Karpas-422 (cell line): ENCODE results near the gene KLHL22. TPM values are rescaled to one million over a fixed set of nuclear protein-coding genes. Genes with fewer than 3 reads are reported as not detected.

Experiments used
- DNase-seq: peaks from one replicate; pipeline ENCODE4 v3.0.0-alpha.2; 2015
- H2AFZ ChIP-seq: fragments of 200-600 bp; sonication (generic); 2 replicates; pipeline ENCODE4 v1.6.1; 2014; ENCODE audit warnings: antibody characterized with exemption, low read length, mixed read lengths
- H3K27ac ChIP-seq: fragments of 200-600 bp; sonication (generic); 2 replicates; pipeline ENCODE4 v1.5.1; 2014; ENCODE audit warnings: mild to moderate bottlenecking, low read length, moderate library complexity
- H3K27me3 ChIP-seq: fragments of 200-600 bp; sonication (generic); 2 replicates; pipeline ENCODE4 v1.6.1; 2014; ENCODE audit warnings: low read length, mixed read lengths
- H3K36me3 ChIP-seq: fragments of 200-600 bp; sonication (generic); 2 replicates; pipeline ENCODE4 v1.6.1; 2014; ENCODE audit warnings: low read length, mixed read lengths; ENCODE audit not compliant: insufficient read depth
- H3K4me1 ChIP-seq: fragments of 200-600 bp; sonication (generic); 2 replicates; pipeline ENCODE4 v1.6.1; 2014; ENCODE audit warnings: mild to moderate bottlenecking, low read length, mixed read lengths
- H3K4me2 ChIP-seq: fragments of 200-600 bp; sonication (generic); 2 replicates; pipeline ENCODE4 v1.6.1; 2014; ENCODE audit warnings: low read length, low read depth, mild to moderate bottlenecking; ENCODE audit not compliant: poor library complexity, severe bottlenecking
- H3K4me3 ChIP-seq: fragments of 200-600 bp; sonication (generic); 2 replicates; pipeline ENCODE4 v1.5.1; 2014; ENCODE audit warnings: mild to moderate bottlenecking, antibody characterized with exemption, low read length, mixed read lengths
- H3K79me2 ChIP-seq: fragments of 200-600 bp; sonication (generic); 2 replicates; pipeline ENCODE4 v1.6.1; 2014; ENCODE audit warnings: mild to moderate bottlenecking, low read length, mixed read lengths
- H3K9ac ChIP-seq: fragments of 200-600 bp; sonication (generic); 2 replicates; pipeline ENCODE4 v1.6.0; 2014; ENCODE audit warnings: low read length
- H3K9me2 ChIP-seq: fragments of 200-600 bp; sonication (generic), shearing (Covaris generic); replicated peaks from 2 replicates; pipeline ENCODE4 v1.6.0; 2014; ENCODE audit warnings: mild to moderate bottlenecking, low read length, moderate library complexity; ENCODE audit not compliant: insufficient read depth
- H3K9me3 ChIP-seq: fragments of 300-700, 200-600 bp; sonication (generic); 2 replicates; pipeline ENCODE4 v1.6.1; 2014; ENCODE audit warnings: low read length, mixed read lengths
- H4K20me1 ChIP-seq: fragments of 200-600 bp; sonication (generic); 2 replicates; pipeline ENCODE4 v1.6.1; 2014; ENCODE audit warnings: mild to moderate bottlenecking, antibody characterized with exemption, low read length, low read depth; ENCODE audit not compliant: insufficient read depth
- total RNA-seq: library from RNA; depleted of rRNA; stranded (reverse); fragments of >200 nt; shearing (Covaris generic); gene quantifications from 2 replicates; pipeline ENCODE4 v1.2.3, GENCODE V29; 2014; ENCODE audit warnings: low replicate concordance

The KLHL22 gene
- total RNA-seq, 1 experiment from 2014 or later = 9.7 TPM

DNA sequence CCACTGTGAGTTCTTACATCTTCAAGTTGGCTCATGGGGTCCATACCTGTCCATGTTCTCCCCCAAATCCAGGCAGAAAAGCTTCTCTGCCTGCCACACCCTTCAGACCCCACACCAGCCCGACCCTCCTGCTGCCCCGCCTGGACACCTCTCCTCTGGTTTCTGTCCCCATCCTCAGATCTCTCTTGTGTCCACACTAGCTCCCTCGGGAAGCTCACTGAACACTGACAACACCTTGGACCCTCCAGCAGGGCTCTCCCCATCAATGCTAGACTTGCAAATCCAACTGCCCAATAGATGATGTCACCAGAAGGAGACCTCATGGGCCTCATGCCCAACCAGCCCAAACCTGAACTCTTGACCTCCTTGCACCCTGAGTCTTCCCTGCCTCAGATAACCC lies 60.8 kb downstream of the KLHL22 start:
- H3K27me3 ChIP-seq = no peaks in the 10 kb centered on the region
- no peak for DNase-seq

DNA sequence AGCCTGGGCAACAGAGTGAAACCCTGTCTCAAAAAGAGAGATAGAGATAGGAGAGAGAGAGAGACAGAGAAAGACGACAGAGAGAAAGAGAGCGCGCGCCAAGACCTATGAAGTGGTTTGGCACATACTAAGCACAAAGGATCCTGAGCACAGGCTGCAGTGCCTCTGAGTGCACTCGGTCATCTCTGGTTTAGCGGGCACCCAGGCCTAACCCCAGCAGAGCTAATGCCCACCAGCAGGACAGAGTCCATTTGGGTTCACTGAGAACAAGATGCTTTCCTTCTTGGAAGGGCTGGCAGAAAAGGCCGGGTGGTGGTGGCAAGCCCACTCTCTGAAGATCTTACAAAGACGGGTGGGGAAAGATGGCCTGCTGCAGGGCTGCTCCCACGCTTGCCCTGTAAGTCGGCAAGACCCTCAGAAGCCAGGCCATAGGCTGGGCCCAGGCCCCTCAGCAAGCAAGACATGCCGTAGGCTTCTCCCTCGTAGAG lies 61.3 kb downstream of the KLHL22 start:
- no peak overlapping the region for H3K4me2 ChIP-seq
- H3K4me1 ChIP-seq = no peaks in the 10 kb centered on the region
- H3K27me3 ChIP-seq = no peaks in the 10 kb centered on the region
- H3K79me2 ChIP-seq = no peaks in the 10 kb centered on the region
- H3K9me2 ChIP-seq = no peaks in the 10 kb centered on the region
- no peak for DNase-seq
- H3K36me3 ChIP-seq = no peaks in the 10 kb centered on the region
- no peak overlapping the region for H3K9ac ChIP-seq
- no peaks in the 10 kb centered on the region for H3K9me3 ChIP-seq
- H3K27ac ChIP-seq = no peak overlapping the region
- no peaks in the 10 kb centered on the region for H4K20me1 ChIP-seq
- no peak overlapping the region for H3K4me3 ChIP-seq
- H2AFZ ChIP-seq = no peak overlapping the region

More for the DNA sequence above, 60.8 kb downstream of the KLHL22 start:
- H3K9ac ChIP-seq = no peak overlapping the region
- H3K4me2 ChIP-seq = no peak overlapping the region
- no peak overlapping the region for H2AFZ ChIP-seq
- H3K9me2 ChIP-seq = no peaks in the 10 kb centered on the region
- H3K27ac ChIP-seq = no peak overlapping the region
- no peaks in the 10 kb centered on the region for H4K20me1 ChIP-seq
- no peaks in the 10 kb centered on the region for H3K9me3 ChIP-seq
- H3K36me3 ChIP-seq = no peaks in the 10 kb centered on the region
- H3K4me1 ChIP-seq = no peaks in the 10 kb centered on the region
- no peaks in the 10 kb centered on the region for H3K79me2 ChIP-seq
- H3K4me3 ChIP-seq = no peak overlapping the region

DNA sequence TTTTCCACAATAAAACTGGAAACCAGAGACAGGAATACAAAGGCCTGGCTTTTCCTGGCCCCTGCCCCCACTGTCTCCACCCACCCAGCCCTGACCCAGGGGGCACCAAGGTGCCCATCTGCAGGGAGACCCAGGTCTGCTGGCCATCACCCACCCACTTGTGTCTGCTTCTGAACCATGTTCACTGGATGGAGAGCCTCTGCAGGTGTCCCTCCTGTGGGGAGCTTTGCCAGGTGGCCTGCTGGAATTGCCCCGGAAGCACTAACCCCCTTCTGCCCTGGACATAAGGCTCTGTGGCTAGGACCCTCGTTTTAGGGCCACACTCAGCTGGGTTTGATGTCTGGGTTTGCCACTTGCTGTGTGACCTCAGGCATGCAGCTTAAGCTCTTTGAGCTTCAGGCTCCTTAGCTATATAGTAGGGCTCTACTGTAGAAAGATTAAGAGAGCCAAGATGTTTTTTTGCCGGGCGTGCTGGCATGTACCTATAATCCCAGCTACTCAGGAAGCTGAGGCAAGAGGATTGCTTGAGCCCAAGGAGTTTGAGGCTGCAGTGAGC lies 61.8 kb downstream of the KLHL22 start:
- no peak for DNase-seq
- H3K79me2 ChIP-seq = no peaks in the 10 kb centered on the region
- H3K27me3 ChIP-seq = no peaks in the 10 kb centered on the region
- no peak overlapping the region for H2AFZ ChIP-seq
- no peak overlapping the region for H3K4me3 ChIP-seq
- H3K36me3 ChIP-seq = no peaks in the 10 kb centered on the region
- H3K9me3 ChIP-seq = no peaks in the 10 kb centered on the region
- no peak overlapping the region for H3K4me2 ChIP-seq
- H3K9me2 ChIP-seq = no peaks in the 10 kb centered on the region
- H4K20me1 ChIP-seq = no peaks in the 10 kb centered on the region
- H3K9ac ChIP-seq = no peak overlapping the region
- H3K4me1 ChIP-seq = no peaks in the 10 kb centered on the region
- H3K27ac ChIP-seq = no peak overlapping the region

DNA sequence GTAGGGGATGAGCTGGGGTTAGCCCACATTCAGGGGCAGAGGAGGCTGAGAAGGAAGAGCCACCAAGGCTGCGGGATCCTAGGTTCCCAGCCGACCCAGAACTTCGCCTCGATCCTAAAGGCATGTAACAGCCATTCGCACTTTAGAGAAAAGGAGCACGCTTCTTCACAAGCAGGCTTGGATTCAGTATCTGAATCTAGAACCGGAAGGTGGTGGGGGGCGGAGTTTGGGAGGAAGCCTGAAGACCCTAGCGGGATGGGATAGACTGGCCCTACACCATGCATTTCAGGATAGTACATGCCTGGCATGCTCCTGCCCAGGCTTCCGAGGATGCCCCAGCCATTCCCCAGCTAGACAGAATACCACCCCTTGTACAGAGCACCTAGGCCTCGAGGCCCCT lies 62.4 kb downstream of the KLHL22 start:
- no peak overlapping the region for H3K9ac ChIP-seq
- H3K9me3 ChIP-seq = no peaks in the 10 kb centered on the region
- no peaks in the 10 kb centered on the region for H3K27me3 ChIP-seq
- DNase-seq = no peak
- no peak overlapping the region for H3K4me3 ChIP-seq
- no peaks in the 10 kb centered on the region for H3K79me2 ChIP-seq
- H3K4me1 ChIP-seq = no peaks in the 10 kb centered on the region
- no peaks in the 10 kb centered on the region for H4K20me1 ChIP-seq
- H3K9me2 ChIP-seq = no peaks in the 10 kb centered on the region
- H3K4me2 ChIP-seq = no peak overlapping the region
- no peak overlapping the region for H2AFZ ChIP-seq
- no peak overlapping the region for H3K27ac ChIP-seq
- H3K36me3 ChIP-seq = no peaks in the 10 kb centered on the region

DNA sequence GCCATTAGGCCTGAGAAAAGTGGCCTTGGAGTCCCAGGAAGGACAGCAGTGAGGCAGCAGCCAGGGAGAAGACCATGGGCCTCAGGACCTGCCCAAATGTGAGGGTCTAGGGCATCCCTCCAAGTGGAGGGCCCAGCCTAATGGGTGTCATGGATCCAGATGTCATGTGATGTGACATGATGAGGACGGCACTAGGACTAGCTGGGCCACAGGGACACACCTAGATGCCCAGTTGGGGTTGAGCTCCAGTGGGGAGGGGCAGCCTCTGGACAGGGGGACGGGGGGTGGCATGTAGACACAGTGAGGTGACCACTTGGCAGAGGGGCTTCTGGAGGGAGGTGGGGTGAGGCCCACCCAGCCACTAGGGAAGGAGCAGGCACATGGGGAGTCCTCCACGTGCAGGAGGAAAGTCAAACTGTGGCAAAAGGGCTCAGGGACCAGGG lies 63.3 kb downstream of the KLHL22 start:
- H4K20me1 ChIP-seq = no peaks in the 10 kb centered on the region
- H3K4me1 ChIP-seq = no peaks in the 10 kb centered on the region
- H3K9me3 ChIP-seq = no peaks in the 10 kb centered on the region
- no peak overlapping the region for H3K4me2 ChIP-seq
- H3K36me3 ChIP-seq = no peaks in the 10 kb centered on the region
- H3K79me2 ChIP-seq = no peaks in the 10 kb centered on the region
- H3K27ac ChIP-seq = no peak overlapping the region
- H3K27me3 ChIP-seq = no peaks in the 10 kb centered on the region
- H2AFZ ChIP-seq = no peak overlapping the region
- no peak overlapping the region for H3K9ac ChIP-seq
- H3K4me3 ChIP-seq = no peak overlapping the region
- H3K9me2 ChIP-seq = no peaks in the 10 kb centered on the region
- DNase-seq = no peak

DNA sequence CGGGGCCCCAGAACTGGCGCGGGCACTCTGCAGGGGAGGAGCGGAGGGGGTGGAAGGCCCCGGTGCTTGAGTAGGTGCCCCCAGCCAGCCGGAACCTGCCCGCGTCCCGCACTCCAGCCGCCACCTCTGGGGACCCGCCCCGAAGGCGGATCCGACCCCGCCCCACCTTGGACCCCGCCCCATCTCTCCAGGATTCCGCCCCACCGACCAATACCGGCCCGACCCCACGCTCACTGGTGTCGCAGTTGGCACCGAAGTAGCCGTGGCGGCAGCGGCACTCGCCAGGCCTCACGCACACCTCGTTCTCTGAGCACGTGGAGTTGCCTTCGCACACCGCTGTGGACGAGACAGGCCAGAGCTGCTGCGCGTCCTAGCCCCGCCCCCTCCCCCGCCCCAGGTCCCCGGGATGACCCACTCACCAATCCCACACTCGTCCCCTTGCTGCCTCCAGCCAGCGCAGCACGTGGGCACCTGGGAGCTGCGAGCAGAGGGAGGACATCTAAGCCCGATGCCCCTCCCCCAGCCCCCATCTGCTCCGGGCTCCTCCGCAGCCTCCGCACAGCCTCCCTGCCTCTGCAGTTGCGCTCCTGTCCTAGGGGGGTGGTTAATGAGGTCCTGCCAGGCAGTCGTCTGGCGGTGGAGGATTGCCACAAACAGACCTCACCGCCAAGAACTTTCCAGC lies 63.9 kb downstream of the KLHL22 start:
- Histone ChIP-seq H3K4me2 (no peak overlapping the region), H3K4me1 (no peaks in the 10 kb centered on the region), H3K4me3 (no peak overlapping the region), H3K9me3 (no peaks in the 10 kb centered on the region), H3K27me3 (no peaks in the 10 kb centered on the region), H4K20me1 (no peaks in the 10 kb centered on the region), H2AFZ (no peak overlapping the region), H3K79me2 (no peaks in the 10 kb centered on the region), H3K9me2 (no peaks in the 10 kb centered on the region), H3K27ac (no peak overlapping the region), H3K9ac (no peak overlapping the region), H3K36me3 (no peaks in the 10 kb centered on the region)
- DNase-seq = no peak

DNA sequence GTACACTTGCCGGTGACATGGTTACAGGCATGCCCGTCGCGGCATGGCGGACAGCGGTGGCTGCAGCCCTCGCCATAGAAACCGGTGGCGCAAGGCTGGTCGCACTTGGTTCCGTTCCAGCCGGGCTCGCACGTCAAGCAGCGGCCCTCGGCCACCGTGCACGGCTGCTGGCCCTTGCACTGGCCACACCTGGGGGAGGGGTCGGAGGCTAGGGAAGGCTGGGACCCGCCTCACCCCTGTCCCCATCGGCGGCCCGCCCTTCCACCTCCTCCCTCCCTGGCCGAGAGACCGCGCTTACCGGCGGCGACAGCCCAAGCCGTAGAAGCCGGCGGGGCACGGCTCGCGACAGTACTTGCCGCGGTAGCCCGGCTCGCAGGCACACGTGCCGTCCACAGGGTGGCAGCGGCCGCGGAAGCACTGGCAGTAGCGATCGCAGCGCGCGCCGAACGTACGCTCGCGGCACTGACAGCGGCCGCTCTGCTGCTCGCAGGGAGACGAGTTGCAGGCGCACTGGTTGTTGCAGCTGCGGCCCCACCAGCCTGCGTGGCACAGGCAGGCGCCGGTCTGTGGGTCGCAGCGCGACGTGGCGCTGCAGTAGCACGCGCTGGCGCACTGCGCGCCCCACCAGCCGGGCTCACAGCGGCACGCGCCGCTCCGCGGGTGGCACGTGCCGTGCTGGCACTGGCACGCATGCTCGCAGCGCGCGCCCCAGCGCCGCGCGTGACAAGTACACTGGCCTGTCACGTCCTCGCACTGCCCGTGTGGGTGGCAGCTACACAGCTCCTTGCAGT lies 64.7 kb downstream of the KLHL22 start:
- Histone ChIP-seq H3K27ac (no peak overlapping the region), H3K4me2 (no peak overlapping the region), H3K27me3 (no peaks in the 10 kb centered on the region), H3K79me2 (no peaks in the 10 kb centered on the region), H2AFZ (no peak overlapping the region), H4K20me1 (no peaks in the 10 kb centered on the region), H3K4me3 (no peak overlapping the region), H3K9ac (no peak overlapping the region), H3K4me1 (no peaks in the 10 kb centered on the region), H3K9me2 (no peaks in the 10 kb centered on the region), H3K36me3 (no peaks in the 10 kb centered on the region), H3K9me3 (no peaks in the 10 kb centered on the region)
- no peak for DNase-seq

DNA sequence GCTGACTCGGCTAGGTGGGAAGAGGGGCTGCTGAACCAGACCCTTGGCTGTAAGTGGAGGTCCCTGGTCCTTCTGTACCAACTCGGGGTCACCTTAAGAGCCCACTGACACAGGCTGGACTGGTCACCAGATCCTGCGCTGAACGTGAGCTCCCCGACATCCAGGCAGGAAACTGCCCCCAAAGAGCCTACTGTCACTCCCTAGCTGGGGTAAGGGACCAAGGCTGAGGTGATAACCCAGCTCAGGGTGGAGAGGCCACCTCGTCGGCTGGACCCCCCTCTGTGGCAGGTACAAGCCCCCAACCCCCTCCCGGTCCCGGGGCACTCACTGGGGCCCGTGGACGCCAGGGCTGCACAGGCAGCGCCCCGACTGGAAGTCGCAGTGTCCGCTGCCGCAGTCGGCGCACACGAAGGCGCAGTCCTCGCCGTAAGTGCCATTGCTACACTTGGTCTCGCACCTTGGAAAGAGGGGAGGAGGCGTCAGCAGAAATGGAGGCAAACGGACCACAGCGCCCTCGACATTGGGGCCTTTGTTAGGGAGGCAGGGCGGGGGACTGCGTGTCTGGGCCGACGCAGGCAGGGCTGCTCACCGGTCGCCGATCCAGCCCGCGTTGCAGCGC lies 65.4 kb downstream of the KLHL22 start:
- Histone ChIP-seq H3K27me3 (no peaks in the 10 kb centered on the region), H3K79me2 (no peaks in the 10 kb centered on the region), H3K9me2 (no peaks in the 10 kb centered on the region), H3K27ac (no peak overlapping the region), H3K9me3 (no peaks in the 10 kb centered on the region), H3K4me1 (no peaks in the 10 kb centered on the region), H3K4me3 (no peak overlapping the region), H3K9ac (no peak overlapping the region), H3K36me3 (no peaks in the 10 kb centered on the region), H3K4me2 (no peak overlapping the region), H4K20me1 (no peaks in the 10 kb centered on the region), H2AFZ (no peak overlapping the region)
- DNase-seq = no peak
